ENCODE measurements around the gene FARS2. TPM values are rescaled to one million over a fixed set of nuclear protein-coding genes. Genes with fewer than 3 reads are reported as not detected.

Gene FARS2
- polyA plus RNA-seq, 3 donors, result 12.2 to 21.6 (median 17.7) TPM

GRCh38 chr6:5529733-5530132 lies 268.4 kb downstream of the FARS2 start:
- WGBS (ENCODE audit: insufficient coverage), result no CpG with 5 or more reads among the region's 1 CpG
- peaks cover 0 to 2% (median 0%) of the 10 kb centered on the region in 7 donors for H3K9me3 Mint-ChIP-seq
- Histone ChIP-seq H4K20me1 (ENCODE audit: insufficient read depth, low read length) (no peaks in the 10 kb centered on the region), H2AFZ (ENCODE audit: insufficient read depth, low read depth, low read length, poor library complexity, severe bottlenecking) (no peak overlapping the region), H3K27ac (ENCODE audit: low read depth in 1 of 2, low read length in 2 of 2) (no peak overlapping the region), H3K36me3 (replicated peaks in 1 of 2; ENCODE audit: control insufficient read depth in 1 of 2, insufficient read depth in 2 of 2, low read length in 2 of 2) (no peaks in the 10 kb centered on the region), H3K27me3 (ENCODE audit: control insufficient read depth in 2 of 2, insufficient read depth in 2 of 2, low read length in 2 of 2) (no peaks in the 10 kb centered on the region), H3K9me3 (replicated peaks in 1 of 2; ENCODE audit: control insufficient read depth in 1 of 2, insufficient read depth in 1 of 2, low read length in 2 of 2) (no peaks in the 10 kb centered on the region), H3K4me1 (ENCODE audit: control insufficient read depth in 1 of 2, insufficient read depth in 2 of 2, low read length in 2 of 2) (peaks cover 12 to 27% of the 10 kb centered on the region in 2 donors), H3K9ac (ENCODE audit: insufficient read depth, low read length, poor library complexity, severe bottlenecking) (no peak overlapping the region), H3K4me2 (replicated peaks; ENCODE audit: extremely low read depth, low read length, poor library complexity, severe bottlenecking) (no peak overlapping the region), H3K79me2 (ENCODE audit: insufficient read depth, low read length) (no peaks in the 10 kb centered on the region), H3K4me3 (replicated peaks in 1 of 3; ENCODE audit: low read depth in 2 of 3, low read length in 3 of 3) (no peak overlapping the region)
- H3K27me3 Mint-ChIP-seq (ENCODE audit: low read depth in 3 of 3), result peaks cover 0 to 1% (median 0%) of the 10 kb centered on the region in 3 donors
- no peak overlapping the region for H3K27ac Mint-ChIP-seq
- H3K36me3 Mint-ChIP-seq, result peaks cover 0 to 5% of the 10 kb centered on the region in 2 donors
- peaks cover 39% of the 10 kb centered on the region for H3K4me1 Mint-ChIP-seq
- no peak for TF ChIP-seq CTCF (IDR thresholded peaks at IDR 0.05)
- no peak overlapping the region for H3K4me3 Mint-ChIP-seq
- no peak for DNase-seq
- intact Hi-C loops (cut with micrococcal nuclease), result no loop called here

DNA sequence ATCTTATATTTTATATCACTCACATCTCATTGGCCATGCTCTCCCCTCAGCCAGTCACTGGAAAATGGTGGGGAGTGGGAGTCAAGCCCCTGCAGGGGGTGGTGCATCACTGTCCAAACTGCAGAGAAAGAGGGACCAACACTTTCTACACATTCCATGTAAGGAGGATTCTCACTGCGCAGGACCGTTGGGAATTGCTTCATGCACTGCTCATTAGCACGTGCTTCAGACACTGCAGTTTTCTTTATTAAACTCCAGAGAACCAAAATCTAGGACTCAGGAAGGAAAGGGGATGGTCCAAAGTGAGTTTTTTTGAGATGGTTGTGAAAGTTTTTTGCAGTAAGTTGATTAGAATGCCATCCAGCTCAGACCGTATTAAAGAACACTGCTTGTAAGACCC lies 269.8 kb downstream of the FARS2 start:
- intact Hi-C loops (cut with micrococcal nuclease), result no loop called here
- peaks cover 8 to 15% of the 10 kb centered on the region in 2 donors for H3K4me1 ChIP-seq (ENCODE audit: control insufficient read depth in 1 of 2, insufficient read depth in 2 of 2, low read length in 2 of 2)
- H3K9ac ChIP-seq (ENCODE audit: insufficient read depth, low read length, poor library complexity, severe bottlenecking), result no peak overlapping the region
- H3K4me2 ChIP-seq (replicated peaks; ENCODE audit: extremely low read depth, low read length, poor library complexity, severe bottlenecking), result no peak overlapping the region
- Mint-ChIP-seq H3K4me1 (peaks cover 25% of the 10 kb centered on the region), H3K27ac (peak overlapping the region in 3 of 7 donors; percentile 30 to 84 (median 45)), H3K9me3 (peaks cover 0 to 5% (median 2%) of the 10 kb centered on the region in 7 donors), H3K27me3 (ENCODE audit: low read depth in 3 of 3) (peaks cover 0 to 1% (median 0%) of the 10 kb centered on the region in 3 donors), H3K4me3 (no peak overlapping the region), H3K36me3 (peaks cover 0 to 5% of the 10 kb centered on the region in 2 donors)
- no peak overlapping the region for H3K27ac ChIP-seq (ENCODE audit: low read depth in 1 of 2, low read length in 2 of 2)
- no peaks in the 10 kb centered on the region for H4K20me1 ChIP-seq (ENCODE audit: insufficient read depth, low read length)
- no peaks in the 10 kb centered on the region for H3K36me3 ChIP-seq (replicated peaks in 1 of 2; ENCODE audit: control insufficient read depth in 1 of 2, insufficient read depth in 2 of 2, low read length in 2 of 2)
- H3K27me3 ChIP-seq (ENCODE audit: control insufficient read depth in 2 of 2, insufficient read depth in 2 of 2, low read length in 2 of 2), result no peaks in the 10 kb centered on the region
- no peak for DNase-seq
- H3K4me3 ChIP-seq (replicated peaks in 1 of 3; ENCODE audit: low read depth in 2 of 3, low read length in 3 of 3), result no peak overlapping the region
- no peak for TF ChIP-seq CTCF (IDR thresholded peaks at IDR 0.05)
- H3K79me2 ChIP-seq (ENCODE audit: insufficient read depth, low read length), result no peaks in the 10 kb centered on the region
- WGBS (ENCODE audit: insufficient coverage), result no CpG with 5 or more reads among the region's 4 CpGs
- no peaks in the 10 kb centered on the region for H3K9me3 ChIP-seq (replicated peaks in 1 of 2; ENCODE audit: control insufficient read depth in 1 of 2, insufficient read depth in 1 of 2, low read length in 2 of 2)
- no peak overlapping the region for H2AFZ ChIP-seq (ENCODE audit: insufficient read depth, low read depth, low read length, poor library complexity, severe bottlenecking)

Measured in CD14-positive monocyte (primary cell).